Measurements from ENCODE around the gene MIB1. TPM values are rescaled to one million over a fixed set of nuclear protein-coding genes. Genes with fewer than 3 reads are reported as not detected.

The MIB1 gene
- total RNA-seq, 1 donor from 2014 or later, result 63.8 TPM

- no peak overlapping the region for H3K27ac Mint-ChIP-seq (ENCODE audit: unreplicated experiment)
- H3K36me3 Mint-ChIP-seq (ENCODE audit: unreplicated experiment), result no peaks in the 10 kb centered on the region
- DNase-seq (ENCODE audit: extremely low spot score, unreplicated experiment), result no peak
- TF ChIP-seq CTCF (IDR thresholded peaks at IDR 0.05), result peak; percentile 77
- H3K27me3 Mint-ChIP-seq (ENCODE audit: unreplicated experiment), result peaks cover 19% of the 10 kb centered on the region
- no peaks in the 10 kb centered on the region for H3K4me1 Mint-ChIP-seq (ENCODE audit: unreplicated experiment)
- H3K4me3 Mint-ChIP-seq (ENCODE audit: unreplicated experiment), result no peak overlapping the region
- no peaks in the 10 kb centered on the region for H3K9me3 Mint-ChIP-seq (ENCODE audit: unreplicated experiment)
These were observed 157.2 kb downstream of the MIB1 start for GRCh38 chr18:21897811-21898210.

GRCh38 chr18:21900605-21901352 lies 160.2 kb downstream of the MIB1 start:
- Mint-ChIP-seq H3K27ac (ENCODE audit: unreplicated experiment) (no peak overlapping the region), H3K4me3 (ENCODE audit: unreplicated experiment) (no peak overlapping the region), H3K4me1 (ENCODE audit: unreplicated experiment) (no peaks in the 10 kb centered on the region), H3K36me3 (ENCODE audit: unreplicated experiment) (no peaks in the 10 kb centered on the region), H3K9me3 (ENCODE audit: unreplicated experiment) (no peaks in the 10 kb centered on the region), H3K27me3 (ENCODE audit: unreplicated experiment) (peaks cover 22% of the 10 kb centered on the region)
- DNase-seq (ENCODE audit: extremely low spot score, unreplicated experiment), result no peak
- TF ChIP-seq CTCF (IDR thresholded peaks at IDR 0.05), result no peak

GRCh38 chr18:21901423-21901945 lies 160.9 kb downstream of the MIB1 start:
- DNase-seq (ENCODE audit: extremely low spot score, unreplicated experiment), result no peak
- Mint-ChIP-seq H3K27me3 (ENCODE audit: unreplicated experiment) (peaks cover 22% of the 10 kb centered on the region), H3K4me3 (ENCODE audit: unreplicated experiment) (no peak overlapping the region), H3K9me3 (ENCODE audit: unreplicated experiment) (no peaks in the 10 kb centered on the region), H3K36me3 (ENCODE audit: unreplicated experiment) (no peaks in the 10 kb centered on the region), H3K4me1 (ENCODE audit: unreplicated experiment) (no peaks in the 10 kb centered on the region), H3K27ac (ENCODE audit: unreplicated experiment) (no peak overlapping the region)
- no peak for TF ChIP-seq CTCF (IDR thresholded peaks at IDR 0.05)

GRCh38 chr18:21903709-21904108 lies 163.1 kb downstream of the MIB1 start:
- no peak for DNase-seq (ENCODE audit: extremely low spot score, unreplicated experiment)
- no peak for TF ChIP-seq CTCF (IDR thresholded peaks at IDR 0.05)
- H3K4me1 Mint-ChIP-seq (ENCODE audit: unreplicated experiment), result no peaks in the 10 kb centered on the region
- peaks cover 34% of the 10 kb centered on the region for H3K27me3 Mint-ChIP-seq (ENCODE audit: unreplicated experiment)
- no peak overlapping the region for H3K4me3 Mint-ChIP-seq (ENCODE audit: unreplicated experiment)
- H3K9me3 Mint-ChIP-seq (ENCODE audit: unreplicated experiment), result no peaks in the 10 kb centered on the region
- no peaks in the 10 kb centered on the region for H3K36me3 Mint-ChIP-seq (ENCODE audit: unreplicated experiment)
- no peak overlapping the region for H3K27ac Mint-ChIP-seq (ENCODE audit: unreplicated experiment)

GRCh38 chr18:21904856-21905255 lies 164.3 kb downstream of the MIB1 start:
- H3K4me3 Mint-ChIP-seq (ENCODE audit: unreplicated experiment), result no peak overlapping the region
- H3K4me1 Mint-ChIP-seq (ENCODE audit: unreplicated experiment), result no peaks in the 10 kb centered on the region
- H3K27ac Mint-ChIP-seq (ENCODE audit: unreplicated experiment), result no peak overlapping the region
- DNase-seq (ENCODE audit: extremely low spot score, unreplicated experiment), result no peak
- TF ChIP-seq CTCF (IDR thresholded peaks at IDR 0.05), result no peak
- H3K27me3 Mint-ChIP-seq (ENCODE audit: unreplicated experiment), result peaks cover 32% of the 10 kb centered on the region
- no peaks in the 10 kb centered on the region for H3K9me3 Mint-ChIP-seq (ENCODE audit: unreplicated experiment)
- no peaks in the 10 kb centered on the region for H3K36me3 Mint-ChIP-seq (ENCODE audit: unreplicated experiment)
